ENCODE data around the gene GNA15.
A peak's percentile ranks its signal among the peaks of the same experiment; 100 is the strongest.

The GNA15 gene

GRCh38 chr19:3178377-3178972, 42.6 kb downstream of the GNA15 start, which contains the start of gene S1PR4:
Gene S1PR4 (plus strand): TSS chr19:3178769. CDS start chr19:3178793, 24 bp downstream.
- DNase-seq (ENCODE audit: low read depth), result peak; percentile 90
- TF ChIP-seq, protein P1, sequence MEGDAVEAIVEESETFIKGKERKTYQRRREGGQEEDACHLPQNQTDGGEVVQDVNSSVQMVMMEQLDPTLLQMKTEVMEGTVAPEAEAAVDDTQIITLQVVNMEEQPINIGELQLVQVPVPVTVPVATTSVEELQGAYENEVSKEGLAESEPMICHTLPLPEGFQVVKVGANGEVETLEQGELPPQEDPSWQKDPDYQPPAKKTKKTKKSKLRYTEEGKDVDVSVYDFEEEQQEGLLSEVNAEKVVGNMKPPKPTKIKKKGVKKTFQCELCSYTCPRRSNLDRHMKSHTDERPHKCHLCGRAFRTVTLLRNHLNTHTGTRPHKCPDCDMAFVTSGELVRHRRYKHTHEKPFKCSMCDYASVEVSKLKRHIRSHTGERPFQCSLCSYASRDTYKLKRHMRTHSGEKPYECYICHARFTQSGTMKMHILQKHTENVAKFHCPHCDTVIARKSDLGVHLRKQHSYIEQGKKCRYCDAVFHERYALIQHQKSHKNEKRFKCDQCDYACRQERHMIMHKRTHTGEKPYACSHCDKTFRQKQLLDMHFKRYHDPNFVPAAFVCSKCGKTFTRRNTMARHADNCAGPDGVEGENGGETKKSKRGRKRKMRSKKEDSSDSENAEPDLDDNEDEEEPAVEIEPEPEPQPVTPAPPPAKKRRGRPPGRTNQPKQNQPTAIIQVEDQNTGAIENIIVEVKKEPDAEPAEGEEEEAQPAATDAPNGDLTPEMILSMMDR (IDR thresholded peaks at IDR 0.05; ENCODE audit: insufficient read depth, low read depth, low read length, missing control alignments), result peak; percentile 27
- peak within 1 kb of the TSS; percentile 80 for H3K4me3 ChIP-seq (ENCODE audit: low read depth, low read length)

- H3K4me3 ChIP-seq (ENCODE audit: low read depth, low read length), result peak overlapping the region; percentile 80
- TF ChIP-seq, protein P1 (IDR thresholded peaks at IDR 0.05; ENCODE audit: insufficient read depth, low read depth, low read length, missing control alignments), result no peak
- DNase-seq (ENCODE audit: low read depth), result peak; percentile 62
These were observed 43.3 kb downstream of the GNA15 start for GRCh38 chr19:3178973-3179738.

- TF ChIP-seq, protein P1 (IDR thresholded peaks at IDR 0.05; ENCODE audit: insufficient read depth, low read depth, low read length, missing control alignments), result no peak
- peak overlapping the region; percentile 80 for H3K4me3 ChIP-seq (ENCODE audit: low read depth, low read length)
- DNase-seq (ENCODE audit: low read depth), result peak; percentile 59
These were observed 44.0 kb downstream of the GNA15 start for GRCh38 chr19:3179739-3180293.

DNA sequence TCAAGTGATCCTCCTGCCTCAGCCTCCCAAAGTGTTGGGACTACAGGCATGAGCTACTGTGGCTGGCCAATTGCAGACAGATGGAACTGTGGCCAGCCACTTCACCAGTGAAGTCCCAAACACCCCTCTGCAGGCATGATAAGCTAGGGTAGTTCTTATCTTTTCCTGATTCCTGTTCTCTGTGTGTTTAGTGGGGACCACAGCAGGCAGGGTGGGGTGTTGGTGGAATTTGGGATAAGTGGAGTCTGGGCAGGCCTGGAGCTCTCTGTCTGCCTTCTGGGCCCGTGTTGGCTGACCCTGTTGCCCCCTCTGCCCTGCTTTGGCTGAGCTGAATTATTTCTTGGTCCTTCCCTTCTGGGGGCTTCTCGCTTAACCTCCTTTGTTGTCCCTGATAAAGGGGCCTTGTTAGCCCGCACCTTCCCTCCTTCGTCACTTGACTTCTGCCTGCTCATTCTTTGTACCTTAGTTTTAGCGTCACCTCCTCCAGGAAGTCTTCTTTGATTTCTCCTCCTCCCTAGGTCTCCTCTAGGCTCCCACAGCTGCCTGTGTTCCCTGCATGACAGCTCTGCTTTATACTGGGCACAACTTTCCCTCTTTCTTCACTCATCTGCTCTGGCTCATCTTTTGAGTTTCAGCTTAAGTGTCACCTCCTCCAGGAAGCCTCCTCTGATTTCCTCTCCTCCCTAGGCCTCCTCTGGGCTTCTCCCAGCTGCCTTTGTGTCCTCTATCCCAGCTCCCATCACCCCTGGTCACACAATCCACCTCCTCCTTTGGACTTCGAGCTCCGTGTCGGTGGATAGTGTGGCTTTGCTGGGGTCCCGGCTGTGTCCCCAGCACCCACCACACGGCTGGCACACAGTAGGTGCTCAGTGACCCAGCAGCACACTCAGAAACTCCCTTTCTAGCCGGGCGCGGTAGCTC, 48.1 kb downstream of the GNA15 start:
- no peak for DNase-seq (ENCODE audit: low read depth)
- TF ChIP-seq, protein P1 (IDR thresholded peaks at IDR 0.05; ENCODE audit: insufficient read depth, low read depth, low read length, missing control alignments), result no peak
- no peak overlapping the region for H3K4me3 ChIP-seq (ENCODE audit: low read depth, low read length)

DNA sequence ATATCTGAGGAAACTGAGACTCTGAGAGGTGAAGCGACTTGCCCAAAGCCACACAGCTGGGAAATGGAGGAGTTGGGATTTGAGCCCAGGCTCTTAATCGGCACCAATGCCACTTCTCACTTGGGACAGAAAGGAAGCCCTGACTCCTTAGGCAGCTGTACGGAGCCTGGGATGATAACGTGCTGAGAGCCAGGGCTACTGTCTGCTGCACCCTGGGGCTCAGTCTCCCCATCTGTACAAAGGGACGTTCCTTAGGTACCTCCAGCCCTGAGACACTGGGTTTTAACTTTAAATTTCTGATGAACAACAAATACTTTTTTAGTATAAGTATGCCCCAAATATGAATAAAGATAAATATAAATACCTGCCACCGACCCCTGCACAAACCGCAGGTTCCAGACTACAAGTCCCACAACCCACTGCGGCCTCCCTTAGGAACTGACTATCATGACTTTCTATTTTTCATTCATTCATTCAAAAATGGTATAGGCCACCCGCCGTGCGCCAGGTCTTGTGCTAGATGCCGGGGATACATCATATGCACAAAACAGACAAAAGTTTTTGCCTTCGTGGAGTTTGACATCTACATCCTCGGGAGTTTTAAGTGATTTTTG, 49.1 kb downstream of the GNA15 start:
- TF ChIP-seq, protein P1 (IDR thresholded peaks at IDR 0.05; ENCODE audit: insufficient read depth, low read depth, low read length, missing control alignments), result no peak
- DNase-seq (ENCODE audit: low read depth), result peak; percentile 78
- H3K4me3 ChIP-seq (ENCODE audit: low read depth, low read length), result peak overlapping the region; percentile 52
